ENCODE results near the gene SLC45A1.
"Not testable (repeated sequence)": the region's sequence is repeated elsewhere in the genome, so short reads cannot be mapped to it uniquely, and the experiment has no call there.

Gene SLC45A1

GRCh38 chr1:8379513-8380186 lies 61.7 kb downstream of the SLC45A1 start:
- Histone ChIP-seq H3K9me3 (ENCODE audit: control insufficient read depth, insufficient read depth, low read length) (no peaks in the 10 kb centered on the region), H3K36me3 (ENCODE audit: control insufficient read depth, insufficient read depth, low read length) (no peaks in the 10 kb centered on the region), H3K27ac (ENCODE audit: low read length) (no peak overlapping the region), H3K27me3 (ENCODE audit: control insufficient read depth, insufficient read depth, low read length) (no peaks in the 10 kb centered on the region), H3K4me3 (ENCODE audit: low read length) (no peak overlapping the region), H3K4me1 (ENCODE audit: control insufficient read depth, insufficient read depth, low read length) (peaks cover 6% of the 10 kb centered on the region)
- WGBS (ENCODE audit: insufficient coverage, insufficient read length) = no CpG with 5 or more reads among the region's 14 CpGs
- DNase-seq (ENCODE audit: low read depth, low spot score) = no peak

GRCh38 chr1:8380310-8380709 lies 62.4 kb downstream of the SLC45A1 start:
- H3K4me1 ChIP-seq (ENCODE audit: control insufficient read depth, insufficient read depth, low read length); DNase-seq (ENCODE audit: low read depth, low spot score); H3K9me3 ChIP-seq (ENCODE audit: control insufficient read depth, insufficient read depth, low read length); H3K27ac ChIP-seq (ENCODE audit: low read length); H3K36me3 ChIP-seq (ENCODE audit: control insufficient read depth, insufficient read depth, low read length); H3K4me3 ChIP-seq (ENCODE audit: low read length); H3K27me3 ChIP-seq (ENCODE audit: control insufficient read depth, insufficient read depth, low read length): not testable (repeated sequence)
- WGBS (ENCODE audit: insufficient coverage, insufficient read length) = no CpG with 5 or more reads among the region's 6 CpGs

- H3K27me3 ChIP-seq (ENCODE audit: control insufficient read depth, insufficient read depth, low read length) = no peaks in the 10 kb centered on the region
- DNase-seq (ENCODE audit: low read depth, low spot score) = no peak
- no peaks in the 10 kb centered on the region for H3K36me3 ChIP-seq (ENCODE audit: control insufficient read depth, insufficient read depth, low read length)
- H3K9me3 ChIP-seq (ENCODE audit: control insufficient read depth, insufficient read depth, low read length) = no peaks in the 10 kb centered on the region
- H3K4me3 ChIP-seq (ENCODE audit: low read length) = no peak overlapping the region
- no peak overlapping the region for H3K27ac ChIP-seq (ENCODE audit: low read length)
- no CpG with 5 or more reads among the region's 8 CpGs for WGBS (ENCODE audit: insufficient coverage, insufficient read length)
- peaks cover 6% of the 10 kb centered on the region for H3K4me1 ChIP-seq (ENCODE audit: control insufficient read depth, insufficient read depth, low read length)
Measured at GRCh38 chr1:8381618-8382017, 63.7 kb downstream of the SLC45A1 start.

- Histone ChIP-seq H3K9me3 (ENCODE audit: control insufficient read depth, insufficient read depth, low read length) (no peaks in the 10 kb centered on the region), H3K4me1 (ENCODE audit: control insufficient read depth, insufficient read depth, low read length) (peaks cover 6% of the 10 kb centered on the region), H3K27me3 (ENCODE audit: control insufficient read depth, insufficient read depth, low read length) (no peaks in the 10 kb centered on the region), H3K27ac (ENCODE audit: low read length) (no peak overlapping the region), H3K36me3 (ENCODE audit: control insufficient read depth, insufficient read depth, low read length) (no peaks in the 10 kb centered on the region), H3K4me3 (ENCODE audit: low read length) (no peak overlapping the region)
- DNase-seq (ENCODE audit: low read depth, low spot score) = no peak
- WGBS (ENCODE audit: insufficient coverage, insufficient read length) = no CpG with 5 or more reads among the region's 9 CpGs
Measured at GRCh38 chr1:8382051-8382505, 64.2 kb downstream of the SLC45A1 start.

- Histone ChIP-seq H3K27me3 (ENCODE audit: control insufficient read depth, insufficient read depth, low read length) (no peaks in the 10 kb centered on the region), H3K36me3 (ENCODE audit: control insufficient read depth, insufficient read depth, low read length) (no peaks in the 10 kb centered on the region), H3K27ac (ENCODE audit: low read length) (no peak overlapping the region), H3K9me3 (ENCODE audit: control insufficient read depth, insufficient read depth, low read length) (no peaks in the 10 kb centered on the region), H3K4me3 (ENCODE audit: low read length) (no peak overlapping the region), H3K4me1 (ENCODE audit: control insufficient read depth, insufficient read depth, low read length) (peaks cover 6% of the 10 kb centered on the region)
- WGBS (ENCODE audit: insufficient coverage, insufficient read length) = no CpG with 5 or more reads among the region's 15 CpGs
- DNase-seq (ENCODE audit: low read depth, low spot score) = no peak
Measured at GRCh38 chr1:8382608-8383505, 64.9 kb downstream of the SLC45A1 start.

GRCh38 chr1:8384088-8384487 lies 66.2 kb downstream of the SLC45A1 start:
- H3K36me3 ChIP-seq (ENCODE audit: control insufficient read depth, insufficient read depth, low read length) = no peaks in the 10 kb centered on the region
- H3K9me3 ChIP-seq (ENCODE audit: control insufficient read depth, insufficient read depth, low read length) = no peaks in the 10 kb centered on the region
- no peaks in the 10 kb centered on the region for H3K27me3 ChIP-seq (ENCODE audit: control insufficient read depth, insufficient read depth, low read length)
- no peak for DNase-seq (ENCODE audit: low read depth, low spot score)
- no peak overlapping the region for H3K4me3 ChIP-seq (ENCODE audit: low read length)
- no peak overlapping the region for H3K27ac ChIP-seq (ENCODE audit: low read length)
- WGBS (ENCODE audit: insufficient coverage, insufficient read length) = no CpG with 5 or more reads among the region's 6 CpGs
- peaks cover 6% of the 10 kb centered on the region for H3K4me1 ChIP-seq (ENCODE audit: control insufficient read depth, insufficient read depth, low read length)

- H3K4me1 ChIP-seq (ENCODE audit: control insufficient read depth, insufficient read depth, low read length) = peaks cover 5% of the 10 kb centered on the region
Measured at GRCh38 chr1:8384577-8384976, 66.7 kb downstream of the SLC45A1 start.

GRCh38 chr1:8386247-8386646 lies 68.3 kb downstream of the SLC45A1 start:
- H3K4me1 ChIP-seq (ENCODE audit: control insufficient read depth, insufficient read depth, low read length) = peaks cover 3% of the 10 kb centered on the region
- H3K36me3 ChIP-seq (ENCODE audit: control insufficient read depth, insufficient read depth, low read length) = no peaks in the 10 kb centered on the region
- no peak overlapping the region for H3K4me3 ChIP-seq (ENCODE audit: low read length)
- no peaks in the 10 kb centered on the region for H3K9me3 ChIP-seq (ENCODE audit: control insufficient read depth, insufficient read depth, low read length)
- no peak for DNase-seq (ENCODE audit: low read depth, low spot score)
- no peaks in the 10 kb centered on the region for H3K27me3 ChIP-seq (ENCODE audit: control insufficient read depth, insufficient read depth, low read length)
- H3K27ac ChIP-seq (ENCODE audit: low read length) = no peak overlapping the region

More at GRCh38 chr1:8384577-8384976, 66.7 kb downstream of the SLC45A1 start:
- Histone ChIP-seq H3K36me3 (ENCODE audit: control insufficient read depth, insufficient read depth, low read length) (no peaks in the 10 kb centered on the region), H3K27ac (ENCODE audit: low read length) (no peak overlapping the region), H3K9me3 (ENCODE audit: control insufficient read depth, insufficient read depth, low read length) (no peaks in the 10 kb centered on the region), H3K27me3 (ENCODE audit: control insufficient read depth, insufficient read depth, low read length) (no peaks in the 10 kb centered on the region), H3K4me3 (ENCODE audit: low read length) (no peak overlapping the region)
- no CpG with 5 or more reads among the region's 2 CpGs for WGBS (ENCODE audit: insufficient coverage, insufficient read length)
- no peak for DNase-seq (ENCODE audit: low read depth, low spot score)

- DNase-seq (ENCODE audit: low read depth, low spot score) = no peak
- H3K4me1 ChIP-seq (ENCODE audit: control insufficient read depth, insufficient read depth, low read length) = no peaks in the 10 kb centered on the region
- no peaks in the 10 kb centered on the region for H3K9me3 ChIP-seq (ENCODE audit: control insufficient read depth, insufficient read depth, low read length)
- no peaks in the 10 kb centered on the region for H3K27me3 ChIP-seq (ENCODE audit: control insufficient read depth, insufficient read depth, low read length)
- H3K36me3 ChIP-seq (ENCODE audit: control insufficient read depth, insufficient read depth, low read length) = no peaks in the 10 kb centered on the region
- no peak overlapping the region; the same call in 1 of the 2 replicates for H3K4me3 ChIP-seq (ENCODE audit: low read length)
- no peak overlapping the region for H3K27ac ChIP-seq (ENCODE audit: low read length)
- WGBS (ENCODE audit: insufficient coverage, insufficient read length) = no CpG with 5 or more reads among the region's 12 CpGs
Measured at GRCh38 chr1:8388732-8389562, 71.0 kb downstream of the SLC45A1 start.

- no CpG with 5 or more reads among the region's 7 CpGs for WGBS (ENCODE audit: insufficient coverage, insufficient read length)
- no peaks in the 10 kb centered on the region for H3K9me3 ChIP-seq (ENCODE audit: control insufficient read depth, insufficient read depth, low read length)
- H3K4me1 ChIP-seq (ENCODE audit: control insufficient read depth, insufficient read depth, low read length) = no peaks in the 10 kb centered on the region
- no peak overlapping the region for H3K27ac ChIP-seq (ENCODE audit: low read length)
- H3K4me3 ChIP-seq (ENCODE audit: low read length) = no peak overlapping the region
- no peak for DNase-seq (ENCODE audit: low read depth, low spot score)
- no peaks in the 10 kb centered on the region for H3K36me3 ChIP-seq (ENCODE audit: control insufficient read depth, insufficient read depth, low read length)
- H3K27me3 ChIP-seq (ENCODE audit: control insufficient read depth, insufficient read depth, low read length) = no peaks in the 10 kb centered on the region
Measured at GRCh38 chr1:8389958-8390535, 72.1 kb downstream of the SLC45A1 start.

Measured in iPS DF 6.9 (cell line).